Measurements from ENCODE around the gene RUNDC3A.

RUNDC3A gene

GRCh38 chr17:44361292-44362260 lies 53.2 kb downstream of the RUNDC3A start (continued):
- TF ChIP-seq ZNF792 (tag by site-specific recombination; IDR thresholded peaks at IDR 0.05) (no peak), KLF16 (tag by site-specific recombination; IDR thresholded peaks at IDR 0.05) (no peak), ZNF623 (tag by site-specific recombination; IDR thresholded peaks at IDR 0.05) (no peak), ZNF138 (tag by site-specific recombination; IDR thresholded peaks at IDR 0.05; ENCODE audit: borderline replicate concordance) (no peak), ZBTB21 (tag by site-specific recombination; IDR thresholded peaks at IDR 0.05) (no peak), ZNF416 (tag by site-specific recombination; IDR thresholded peaks at IDR 0.05) (no peak), RBAK (tag by site-specific recombination; IDR thresholded peaks at IDR 0.05) (no peak), KLF9 (tag by site-specific recombination; IDR thresholded peaks at IDR 0.05; ENCODE audit: low read depth) (no peak), ZNF221 (tag by site-specific recombination; IDR thresholded peaks at IDR 0.05; ENCODE audit: borderline replicate concordance) (no peak), TRIM28 (IDR thresholded peaks at IDR 0.05; ENCODE audit: borderline replicate concordance, low read length) (no peak), PATZ1 (tag by site-specific recombination; IDR thresholded peaks at IDR 0.05) (peak; percentile 45; the same call in 1 of the 2 replicates), ZNF610 (tag by site-specific recombination; IDR thresholded peaks at IDR 0.05; ENCODE audit: borderline replicate concordance) (no peak), PRDM2 (tag by site-specific recombination; IDR thresholded peaks at IDR 0.05; ENCODE audit: borderline replicate concordance) (no peak), ZNF157 (tag by site-specific recombination; IDR thresholded peaks at IDR 0.05) (no peak), BCL11A (tag by site-specific recombination; IDR thresholded peaks at IDR 0.05; ENCODE audit: low read depth) (no peak), REST (tag by site-specific recombination; IDR thresholded peaks at IDR 0.05) (no peak), ZNF600 (tag by site-specific recombination; IDR thresholded peaks at IDR 0.05) (peak; percentile 73; the same call in 1 of the 2 replicates), ZNF214 (tag by site-specific recombination; IDR thresholded peaks at IDR 0.05; ENCODE audit: borderline replicate concordance) (no peak), ZNF366 (tag by site-specific recombination; conservative IDR thresholded peaks at IDR 0.05) (no peak), ZNF654 (tag by site-specific recombination; IDR thresholded peaks at IDR 0.05; ENCODE audit: low read depth) (no peak), ZNF664 (tag by site-specific recombination; IDR thresholded peaks at IDR 0.05) (no peak), ZNF223 (tag by site-specific recombination; IDR thresholded peaks at IDR 0.05) (no peak), ZNF560 (tag by site-specific recombination; IDR thresholded peaks at IDR 0.05; ENCODE audit: borderline replicate concordance) (no peak), TSHZ1 (tag by site-specific recombination; IDR thresholded peaks at IDR 0.05; ENCODE audit: borderline replicate concordance) (no peak)
